ENCODE results near the gene MASP2. TPM values are rescaled to one million over a fixed set of nuclear protein-coding genes. Genes with fewer than 3 reads are reported as not detected.

Gene MASP2
- total RNA-seq, 1 donor from 2014 or later: not detected

DNA sequence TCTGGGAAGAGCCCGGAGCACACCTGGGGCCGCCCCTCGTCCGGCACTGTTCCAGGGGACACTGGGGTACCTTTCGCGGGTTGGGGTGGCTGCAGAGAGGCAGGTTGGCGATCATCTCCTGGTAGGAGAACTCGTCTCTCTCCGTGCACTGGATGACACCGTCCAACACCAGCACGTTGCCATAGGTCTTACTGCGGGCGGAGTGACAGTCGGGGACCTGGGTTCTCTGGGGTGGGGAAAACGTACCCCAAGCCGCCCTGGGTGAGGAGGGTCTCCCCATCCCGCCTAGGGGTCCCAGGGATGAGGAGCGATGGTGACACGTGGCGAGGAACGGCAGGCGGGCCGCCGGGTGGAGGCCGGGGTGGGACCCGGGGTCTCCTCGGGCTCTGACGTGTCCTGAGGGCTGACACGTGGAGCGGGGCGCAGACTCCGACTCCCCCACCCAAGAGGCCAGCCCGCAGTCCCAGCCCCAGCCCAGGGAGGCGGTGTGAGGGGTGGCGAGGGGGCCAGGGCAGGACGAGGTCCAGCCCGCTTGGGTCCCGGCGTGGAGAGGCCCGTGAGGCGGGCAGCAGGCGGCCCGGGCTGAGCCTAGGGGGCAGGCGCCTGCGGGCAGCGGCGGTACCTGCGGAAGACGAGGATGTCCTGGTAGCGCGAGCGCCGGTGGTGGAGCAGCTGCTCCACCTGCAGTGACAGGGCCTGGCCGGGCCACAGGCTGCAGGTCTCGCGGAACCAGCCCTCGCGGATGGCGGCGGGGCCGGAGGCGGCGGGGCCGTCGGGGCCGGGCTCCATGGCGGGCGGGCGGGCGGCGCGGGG lies 12.3 kb upstream of the MASP2 start:
- Histone ChIP-seq H3K27me3 (no peaks in the 10 kb centered on the region), H3K27ac (peak overlapping the region; percentile 55), H3K36me3 (peaks cover 22% of the 10 kb centered on the region), H3K4me1 (peaks cover 20% of the 10 kb centered on the region), H3K4me3 (peak overlapping the region; percentile 96), H3K9me3 (no peaks in the 10 kb centered on the region)
- intact Hi-C loops (cut with DNase I): no loop called here
- TF ChIP-seq, protein P1, sequence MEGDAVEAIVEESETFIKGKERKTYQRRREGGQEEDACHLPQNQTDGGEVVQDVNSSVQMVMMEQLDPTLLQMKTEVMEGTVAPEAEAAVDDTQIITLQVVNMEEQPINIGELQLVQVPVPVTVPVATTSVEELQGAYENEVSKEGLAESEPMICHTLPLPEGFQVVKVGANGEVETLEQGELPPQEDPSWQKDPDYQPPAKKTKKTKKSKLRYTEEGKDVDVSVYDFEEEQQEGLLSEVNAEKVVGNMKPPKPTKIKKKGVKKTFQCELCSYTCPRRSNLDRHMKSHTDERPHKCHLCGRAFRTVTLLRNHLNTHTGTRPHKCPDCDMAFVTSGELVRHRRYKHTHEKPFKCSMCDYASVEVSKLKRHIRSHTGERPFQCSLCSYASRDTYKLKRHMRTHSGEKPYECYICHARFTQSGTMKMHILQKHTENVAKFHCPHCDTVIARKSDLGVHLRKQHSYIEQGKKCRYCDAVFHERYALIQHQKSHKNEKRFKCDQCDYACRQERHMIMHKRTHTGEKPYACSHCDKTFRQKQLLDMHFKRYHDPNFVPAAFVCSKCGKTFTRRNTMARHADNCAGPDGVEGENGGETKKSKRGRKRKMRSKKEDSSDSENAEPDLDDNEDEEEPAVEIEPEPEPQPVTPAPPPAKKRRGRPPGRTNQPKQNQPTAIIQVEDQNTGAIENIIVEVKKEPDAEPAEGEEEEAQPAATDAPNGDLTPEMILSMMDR (IDR thresholded peaks at IDR 0.05): no peak
- ATAC-seq (no peak), DNase-seq (peak; percentile 75)

- DNase-seq (no peak), ATAC-seq (no peak)
- Histone ChIP-seq H3K27ac (no peak overlapping the region), H3K27me3 (no peaks in the 10 kb centered on the region), H3K9me3 (no peaks in the 10 kb centered on the region), H3K4me3 (peak overlapping the region; percentile 96), H3K4me1 (peaks cover 20% of the 10 kb centered on the region), H3K36me3 (peaks cover 23% of the 10 kb centered on the region)
- TF ChIP-seq, protein P1 (IDR thresholded peaks at IDR 0.05): no peak
- intact Hi-C loops (cut with DNase I): no loop called here
Measured at GRCh38 chr1:11058595-11059154, 11.6 kb upstream of the MASP2 start.

GRCh38 chr1:11058026-11058425 lies 11.0 kb upstream of the MASP2 start:
- Histone ChIP-seq H3K9me3 (no peaks in the 10 kb centered on the region), H3K36me3 (peaks cover 23% of the 10 kb centered on the region), H3K4me3 (no peak overlapping the region), H3K27me3 (no peaks in the 10 kb centered on the region), H3K27ac (no peak overlapping the region), H3K4me1 (peaks cover 20% of the 10 kb centered on the region)
- no peak for ATAC-seq
- intact Hi-C loops (cut with DNase I): no loop called here
- DNase-seq: no peak
- TF ChIP-seq, protein P1 (IDR thresholded peaks at IDR 0.05): no peak

GRCh38 chr1:11057477-11057876 lies 10.4 kb upstream of the MASP2 start:
- peaks cover 23% of the 10 kb centered on the region for H3K36me3 ChIP-seq
- no peaks in the 10 kb centered on the region for H3K9me3 ChIP-seq
- H3K27me3 ChIP-seq: no peaks in the 10 kb centered on the region
- no peak for ATAC-seq
- H3K4me1 ChIP-seq: peaks cover 20% of the 10 kb centered on the region
- H3K4me3 ChIP-seq: no peak overlapping the region
- DNase-seq: no peak
- H3K27ac ChIP-seq: no peak overlapping the region
- TF ChIP-seq, protein P1 (IDR thresholded peaks at IDR 0.05): no peak
- intact Hi-C loops (cut with DNase I): no loop called here

- Histone ChIP-seq H3K36me3 (peaks cover 23% of the 10 kb centered on the region), H3K9me3 (no peaks in the 10 kb centered on the region), H3K4me1 (peaks cover 19% of the 10 kb centered on the region), H3K27ac (no peak overlapping the region), H3K27me3 (no peaks in the 10 kb centered on the region), H3K4me3 (no peak overlapping the region)
- ATAC-seq (no peak), DNase-seq (no peak)
- TF ChIP-seq, protein P1 (IDR thresholded peaks at IDR 0.05): no peak
- intact Hi-C loops (cut with DNase I): no loop called here
Measured at GRCh38 chr1:11056504-11056903, 9.5 kb upstream of the MASP2 start.
